Stimulated activated naive B cell treated with anti-CD40 and anti-IgM and Interleukin-4, amounts not matched to agents 10 μg/mL and 1 μg/mL and 100 μg/mL, for 72 hours (primary cell): ENCODE results near the gene HEMK1.

ENCODE experiments used
- ATAC-seq, 2 donors: fragments of 150-1000 bp; cut with Tn5 transposase; replicated peaks; 2 replicates each; pipeline ENCODE4 v1.10.0; 2021; ENCODE audit warnings: moderate library complexity in 1 of 2
- DNase-seq: peaks from one replicate; pipeline ENCODE4 v3.0.0; 2021
- H3K27ac Mint-ChIP-seq: one replicate; pipeline ENCODE4 v1.8.0; 2022; ENCODE audit warnings: mild to moderate bottlenecking, mixed read lengths
- H3K27me3 Mint-ChIP-seq, 2 donors: one replicate each; pipeline ENCODE4 v1.8.0; 2022; ENCODE audit warnings: mixed read lengths in 2 of 2
- H3K36me3 Mint-ChIP-seq, 2 donors: one replicate each; pipeline ENCODE4 v1.8.0; 2022; ENCODE audit warnings: mixed read lengths in 2 of 2, mild to moderate bottlenecking in 1 of 2
- H3K4me1 Mint-ChIP-seq, 2 donors: one replicate each; pipeline ENCODE4 v1.8.0; 2022; ENCODE audit warnings: mixed read lengths in 2 of 2, mild to moderate bottlenecking in 1 of 2
- H3K4me3 Mint-ChIP-seq, 2 donors: one replicate each; pipeline ENCODE4 v1.8.0; 2022; ENCODE audit warnings: mild to moderate bottlenecking in 2 of 2, mixed read lengths in 2 of 2, moderate library complexity in 1 of 2
- H3K9me3 Mint-ChIP-seq, 2 donors: one replicate each; pipeline ENCODE4 v1.8.0; 2022; ENCODE audit warnings: mixed read lengths in 2 of 2, mild to moderate bottlenecking in 1 of 2

The HEMK1 gene

GRCh38 chr3:50630877-50631276 is 61.6 kb downstream of the HEMK1 start:
- no peak overlapping the region for H3K4me3 Mint-ChIP-seq
- peaks cover 63 to 80% of the 10 kb centered on the region in 2 donors for H3K4me1 Mint-ChIP-seq
- no peak for DNase-seq
- no peaks in the 10 kb centered on the region for H3K9me3 Mint-ChIP-seq
- H3K27me3 Mint-ChIP-seq = no peaks in the 10 kb centered on the region
- no peak for ATAC-seq
- H3K36me3 Mint-ChIP-seq = peaks cover 44 to 60% of the 10 kb centered on the region in 2 donors
- H3K27ac Mint-ChIP-seq = no peak overlapping the region

- Mint-ChIP-seq H3K36me3 (peaks cover 45 to 60% of the 10 kb centered on the region in 2 donors), H3K4me3 (no peak overlapping the region), H3K4me1 (peaks cover 65 to 82% of the 10 kb centered on the region in 2 donors), H3K27ac (peak overlapping the region; percentile 37), H3K9me3 (no peaks in the 10 kb centered on the region), H3K27me3 (no peaks in the 10 kb centered on the region)
- ATAC-seq (peak; percentile 77 to 84), DNase-seq (no peak)
These were observed 63.1 kb downstream of the HEMK1 start for GRCh38 chr3:50632450-50632849.

DNA sequence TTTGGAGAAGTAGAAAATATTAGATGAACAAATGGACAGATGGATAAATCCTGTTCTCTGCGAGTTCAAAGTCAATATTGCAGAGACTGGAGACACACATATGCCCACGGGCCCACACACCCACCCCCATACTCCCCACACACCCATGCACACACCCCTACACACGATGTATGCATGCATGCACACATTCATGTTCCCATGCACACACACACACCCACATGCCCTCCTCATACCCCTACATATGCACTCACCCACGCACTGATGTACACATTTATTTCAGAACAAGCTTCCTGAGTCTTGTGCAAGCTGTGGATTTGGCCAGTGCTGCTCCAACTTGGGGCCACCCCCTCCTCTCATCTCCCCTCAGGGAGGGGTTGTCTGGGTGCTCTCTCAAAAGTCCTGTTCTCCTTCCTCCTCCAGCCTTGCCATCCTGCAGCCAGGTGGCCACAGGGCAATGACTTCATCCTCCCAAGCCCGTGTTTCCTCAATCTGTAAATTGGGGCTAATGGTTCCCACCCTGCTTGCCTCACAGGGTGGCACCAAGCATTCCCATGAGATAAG is 64.0 kb downstream of the HEMK1 start:
- Mint-ChIP-seq H3K9me3 (no peaks in the 10 kb centered on the region), H3K27ac (peak overlapping the region; percentile 91), H3K4me1 (peaks cover 62 to 81% of the 10 kb centered on the region in 2 donors), H3K4me3 (no peak overlapping the region), H3K27me3 (no peaks in the 10 kb centered on the region), H3K36me3 (peaks cover 44 to 59% of the 10 kb centered on the region in 2 donors)
- DNase-seq (no peak), ATAC-seq (no peak)

DNA sequence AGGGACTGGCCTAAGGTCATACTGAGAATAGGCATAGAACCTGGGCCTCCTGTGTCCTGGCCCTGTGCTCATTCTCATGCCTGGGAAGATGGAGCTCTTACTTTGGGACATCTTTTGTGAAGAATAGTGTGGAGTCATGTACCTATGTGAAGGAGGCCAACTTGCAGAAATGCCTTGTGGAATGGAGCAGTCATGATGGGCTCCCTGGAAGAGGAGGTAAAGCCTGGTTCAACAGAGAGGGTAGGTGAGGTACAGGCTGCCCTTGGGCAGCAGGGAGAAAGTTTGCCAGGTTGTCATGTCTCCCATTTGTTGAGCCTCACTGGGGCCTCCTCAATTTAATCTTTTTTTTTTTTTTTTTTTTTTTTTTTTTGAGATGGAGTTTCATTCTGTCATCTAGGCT is 65.7 kb downstream of the HEMK1 start:
- H3K9me3 Mint-ChIP-seq = no peaks in the 10 kb centered on the region
- no peak overlapping the region for H3K4me3 Mint-ChIP-seq
- peaks cover 55 to 72% of the 10 kb centered on the region in 2 donors for H3K4me1 Mint-ChIP-seq
- H3K36me3 Mint-ChIP-seq = peaks cover 38 to 58% of the 10 kb centered on the region in 2 donors
- ATAC-seq = no peak
- DNase-seq = no peak
- no peaks in the 10 kb centered on the region for H3K27me3 Mint-ChIP-seq
- H3K27ac Mint-ChIP-seq = no peak overlapping the region

DNA sequence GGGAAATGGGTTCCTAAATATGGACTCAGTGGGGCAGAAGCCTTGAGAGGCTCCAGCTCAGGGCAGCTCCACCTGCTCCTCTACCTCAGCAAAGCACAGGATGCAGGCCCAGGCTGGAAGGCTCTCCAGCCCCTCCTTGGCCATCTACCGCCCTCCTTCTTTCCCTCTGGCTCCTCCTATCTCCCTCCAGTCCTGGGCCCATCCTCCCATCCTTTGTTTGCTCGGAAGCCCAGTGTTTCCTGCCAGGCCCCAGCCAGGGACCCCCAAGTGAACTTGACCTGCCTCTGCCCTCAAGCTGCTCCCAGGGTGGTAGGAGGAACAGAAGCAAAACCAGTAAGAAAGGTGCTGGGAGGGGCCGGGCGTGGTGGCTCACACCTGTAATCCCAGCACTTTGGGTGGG is 67.7 kb downstream of the HEMK1 start:
- Mint-ChIP-seq H3K27ac (peak overlapping the region; percentile 20), H3K9me3 (no peaks in the 10 kb centered on the region), H3K27me3 (no peaks in the 10 kb centered on the region), H3K4me3 (no peak overlapping the region), H3K4me1 (peaks cover 38 to 52% of the 10 kb centered on the region in 2 donors), H3K36me3 (peaks cover 36 to 56% of the 10 kb centered on the region in 2 donors)
- ATAC-seq = no peak
- no peak for DNase-seq

DNA sequence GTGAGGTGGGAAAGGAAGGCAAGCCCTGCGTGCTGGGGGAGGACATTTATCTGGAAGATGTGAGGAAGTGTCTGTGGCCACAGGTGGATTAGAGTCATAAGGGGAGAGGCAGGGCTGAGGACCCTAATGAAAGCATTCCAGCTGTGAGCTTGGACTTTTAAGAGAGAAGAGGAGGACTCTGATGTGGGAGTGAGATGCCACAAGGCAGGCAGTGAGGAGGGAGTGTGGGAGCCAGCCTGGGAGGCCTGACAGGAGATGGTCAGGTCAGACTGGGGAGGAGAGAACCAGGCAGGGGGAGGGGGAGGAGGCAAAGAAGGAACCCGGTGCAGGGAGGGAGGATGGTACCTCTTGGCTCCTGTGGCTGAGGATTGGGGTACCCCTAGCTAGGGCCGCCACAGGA is 68.6 kb downstream of the HEMK1 start:
- ATAC-seq = no peak
- no peak for DNase-seq
- H3K4me3 Mint-ChIP-seq = no peak overlapping the region
- H3K27me3 Mint-ChIP-seq = no peaks in the 10 kb centered on the region
- peaks cover 32 to 57% of the 10 kb centered on the region in 2 donors for H3K36me3 Mint-ChIP-seq
- H3K27ac Mint-ChIP-seq = no peak overlapping the region
- no peaks in the 10 kb centered on the region for H3K9me3 Mint-ChIP-seq
- H3K4me1 Mint-ChIP-seq = peaks cover 29 to 43% of the 10 kb centered on the region in 2 donors

GRCh38 chr3:50639055-50639494 is 69.8 kb downstream of the HEMK1 start:
- peaks cover 18 to 32% of the 10 kb centered on the region in 2 donors for H3K4me1 Mint-ChIP-seq
- H3K27me3 Mint-ChIP-seq = no peaks in the 10 kb centered on the region
- DNase-seq = no peak
- no peaks in the 10 kb centered on the region for H3K9me3 Mint-ChIP-seq
- no peak for ATAC-seq
- H3K36me3 Mint-ChIP-seq = peaks cover 31 to 57% of the 10 kb centered on the region in 2 donors
- H3K27ac Mint-ChIP-seq = no peak overlapping the region
- no peak overlapping the region for H3K4me3 Mint-ChIP-seq

DNA sequence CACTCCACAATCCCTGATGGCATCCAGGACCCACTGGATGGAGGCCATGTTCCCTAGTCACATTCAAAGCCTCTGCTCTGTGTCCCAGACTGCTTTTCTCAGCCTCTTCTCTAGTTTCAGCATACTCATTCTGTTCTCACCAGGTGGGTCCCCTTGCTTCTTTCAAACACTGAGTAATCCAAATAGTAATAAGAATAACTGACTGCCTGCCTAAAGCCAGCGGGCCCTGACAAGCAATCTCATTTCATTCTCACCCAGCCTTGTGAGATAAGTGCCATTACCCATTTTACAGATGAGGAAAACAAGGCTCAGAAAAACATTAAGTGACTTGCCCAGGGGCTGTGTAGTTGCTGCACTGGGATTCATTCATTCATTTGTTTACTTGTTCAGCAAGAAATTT is 73.1 kb downstream of the HEMK1 start:
- Mint-ChIP-seq H3K36me3 (peaks cover 41 to 65% of the 10 kb centered on the region in 2 donors), H3K4me1 (peaks cover 7 to 17% of the 10 kb centered on the region in 2 donors), H3K9me3 (no peaks in the 10 kb centered on the region), H3K27me3 (no peaks in the 10 kb centered on the region), H3K27ac (no peak overlapping the region), H3K4me3 (no peak overlapping the region)
- DNase-seq = no peak
- ATAC-seq = no peak

DNA sequence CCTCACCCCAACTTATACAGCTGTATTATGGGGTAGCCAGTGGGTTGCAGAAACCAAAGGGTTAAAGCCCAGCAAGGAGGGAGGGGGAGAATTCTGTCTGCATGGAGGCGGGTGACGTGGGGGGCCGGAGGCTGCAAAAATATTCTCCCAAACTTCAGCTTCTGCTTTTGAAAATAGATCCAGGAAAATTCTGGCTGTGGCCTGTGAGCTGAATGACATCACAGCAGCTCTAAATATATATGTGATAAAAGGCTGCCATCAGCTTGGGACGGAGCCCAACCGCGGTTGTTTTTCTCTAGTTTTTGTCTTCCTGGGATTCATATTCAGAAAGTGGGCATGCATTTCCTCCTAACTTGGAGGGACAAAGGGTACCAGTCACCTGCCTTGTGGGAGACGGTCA is 75.2 kb downstream of the HEMK1 start:
- no peak overlapping the region for H3K27ac Mint-ChIP-seq

GRCh38 chr3:50645378-50645777 is 76.1 kb downstream of the HEMK1 start:
- no peaks in the 10 kb centered on the region for H3K9me3 Mint-ChIP-seq
- H3K27ac Mint-ChIP-seq = no peak overlapping the region
- no peak for ATAC-seq
- no peak overlapping the region for H3K4me3 Mint-ChIP-seq
- no peak for DNase-seq
- H3K36me3 Mint-ChIP-seq = peaks cover 45 to 58% of the 10 kb centered on the region in 2 donors
- H3K27me3 Mint-ChIP-seq = no peaks in the 10 kb centered on the region
- H3K4me1 Mint-ChIP-seq = no peaks in the 10 kb centered on the region

More for the DNA sequence above, 75.2 kb downstream of the HEMK1 start:
- no peak overlapping the region for H3K4me3 Mint-ChIP-seq
- H3K9me3 Mint-ChIP-seq = no peaks in the 10 kb centered on the region
- H3K4me1 Mint-ChIP-seq = no peaks in the 10 kb centered on the region
- no peaks in the 10 kb centered on the region for H3K27me3 Mint-ChIP-seq
- H3K36me3 Mint-ChIP-seq = peaks cover 42 to 56% of the 10 kb centered on the region in 2 donors
- DNase-seq (no peak), ATAC-seq (no peak)
